NCI-H2171 treated with DMSO at 0.1 percent for 48 hours (cell line): ENCODE data around the gene HAUS8.
"Not testable (repeated sequence)": the region's sequence is repeated elsewhere in the genome, so short reads cannot be mapped to it uniquely, and the experiment has no call there.

Source experiments
- DNase-seq: peaks from one replicate; lab custom pipeline; 2025; lab: John Stamatoyannopoulos, UW

The HAUS8 gene, protein sequence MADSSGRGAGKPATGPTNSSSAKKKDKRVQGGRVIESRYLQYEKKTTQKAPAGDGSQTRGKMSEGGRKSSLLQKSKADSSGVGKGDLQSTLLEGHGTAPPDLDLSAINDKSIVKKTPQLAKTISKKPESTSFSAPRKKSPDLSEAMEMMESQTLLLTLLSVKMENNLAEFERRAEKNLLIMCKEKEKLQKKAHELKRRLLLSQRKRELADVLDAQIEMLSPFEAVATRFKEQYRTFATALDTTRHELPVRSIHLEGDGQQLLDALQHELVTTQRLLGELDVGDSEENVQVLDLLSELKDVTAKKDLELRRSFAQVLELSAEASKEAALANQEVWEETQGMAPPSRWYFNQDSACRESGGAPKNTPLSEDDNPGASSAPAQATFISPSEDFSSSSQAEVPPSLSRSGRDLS

DNA sequence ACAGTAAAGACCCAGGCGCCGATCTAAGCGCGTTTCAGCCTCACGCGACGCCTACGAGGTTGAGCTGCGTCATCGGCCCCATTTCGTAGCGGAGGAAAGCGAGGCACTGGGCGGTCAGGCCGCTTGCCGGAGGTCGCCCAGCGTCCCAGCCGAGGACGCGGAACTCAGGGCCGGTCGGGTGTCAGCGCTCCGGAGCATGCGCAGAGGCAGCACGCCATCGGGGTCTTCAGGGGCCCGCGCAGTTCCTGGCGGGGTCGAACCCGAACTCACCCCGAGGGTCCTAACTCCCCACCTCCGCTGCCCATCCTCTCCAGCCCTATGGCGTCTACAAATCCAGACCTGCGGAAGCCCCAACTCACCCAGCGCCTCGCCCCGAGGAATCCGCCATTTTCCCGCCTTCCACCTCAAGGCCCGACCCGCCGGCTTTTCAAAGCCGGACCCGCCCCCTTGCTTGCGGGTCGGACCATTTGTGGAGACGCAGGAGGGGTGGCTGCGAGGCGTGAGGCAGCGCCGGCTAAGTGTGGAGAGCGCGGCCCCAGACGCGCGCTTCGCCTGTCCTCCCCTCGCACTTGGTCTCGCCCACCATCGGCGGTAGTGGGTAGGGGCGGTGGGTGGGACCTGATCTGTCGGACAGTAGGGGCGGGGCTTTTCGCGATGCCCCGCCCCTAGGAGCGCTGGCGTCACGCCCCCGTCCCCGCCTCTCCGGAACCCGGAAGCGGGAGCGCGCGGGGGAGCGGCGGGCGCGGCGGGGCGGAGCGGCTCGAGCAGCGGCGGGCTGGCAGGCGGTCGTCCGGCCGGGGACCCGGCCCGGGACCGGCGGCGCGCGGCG, at the start of gene HAUS8, which contains the start of gene MYO9B:
HAUS8 (minus strand) TSS at position 418 of the 829 bp plus-strand sequence; CDS start at position 388, 30 bp downstream.
MYO9B (plus strand) TSS at position 743 of the 829 bp plus-strand sequence. CDS start 25,941 bp downstream, outside the sequence.
- DNase-seq = peak; percentile 97

DNA sequence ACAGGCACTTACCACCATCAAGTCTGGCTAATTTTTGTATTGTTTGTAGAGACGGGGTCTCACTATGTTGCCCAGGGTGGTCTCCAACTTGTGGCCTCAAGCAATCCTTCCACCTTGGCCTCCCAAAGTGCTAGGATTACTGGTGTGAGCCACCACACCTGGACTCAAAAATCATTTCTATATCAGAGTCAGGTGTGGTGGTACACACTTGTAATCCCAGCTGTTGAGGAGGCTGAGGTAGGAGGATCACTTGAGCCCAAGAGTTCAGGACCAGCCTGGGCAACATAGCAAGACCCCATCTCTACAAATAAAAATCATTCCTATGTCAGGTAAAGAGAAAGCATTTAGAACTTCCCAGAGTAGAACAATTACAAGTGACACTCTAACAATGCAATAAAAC, 48.8 kb upstream of the HAUS8 start:
- DNase-seq = no peak

DNA sequence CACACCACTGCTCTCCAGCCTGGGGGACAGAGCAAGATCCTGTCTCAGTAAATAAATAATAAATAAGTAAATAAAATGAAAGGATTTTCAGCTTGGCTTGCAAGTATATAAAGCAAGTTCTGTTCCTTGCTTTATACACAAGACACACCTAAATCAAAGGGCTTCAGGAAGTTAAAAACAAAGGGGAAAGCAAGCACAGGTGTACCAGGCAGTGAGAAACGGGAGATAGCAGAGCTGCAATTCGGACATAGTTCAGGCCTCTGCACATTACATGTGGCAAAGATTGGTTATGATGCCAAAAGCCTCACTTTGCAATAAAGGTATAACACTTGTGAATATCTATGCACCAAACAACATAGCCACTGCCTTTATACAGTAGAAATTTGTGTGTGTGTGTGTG, 47.8 kb upstream of the HAUS8 start:
- DNase-seq = no peak

DNA sequence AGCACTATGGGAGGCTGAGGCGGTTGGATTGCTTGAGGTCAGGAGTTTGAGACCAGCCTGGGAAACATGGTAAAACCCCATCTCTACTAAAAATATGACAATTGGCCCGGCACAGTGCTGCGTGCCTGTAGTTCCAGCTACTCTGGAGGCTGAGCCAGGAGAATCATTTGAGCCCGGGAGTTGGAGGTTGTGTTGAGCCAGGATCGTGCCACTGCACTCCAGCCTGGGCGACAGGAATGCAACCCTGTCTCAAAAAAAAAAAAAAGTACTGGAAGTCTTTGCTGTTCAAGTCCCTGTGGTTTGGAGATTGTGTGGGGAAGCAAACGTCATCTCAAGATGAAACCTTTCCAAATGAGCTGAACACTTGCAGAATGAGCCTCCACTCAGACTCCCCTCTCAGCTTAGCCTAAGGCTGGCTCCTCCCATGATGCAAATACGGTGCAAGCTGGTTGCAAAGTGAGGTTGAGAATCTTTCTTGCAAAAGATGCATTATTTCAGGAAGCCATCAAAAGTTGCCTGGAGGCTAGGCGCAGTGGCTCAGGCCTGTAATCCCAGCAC, 46.6 kb upstream of the HAUS8 start:
- DNase-seq = no peak

DNA sequence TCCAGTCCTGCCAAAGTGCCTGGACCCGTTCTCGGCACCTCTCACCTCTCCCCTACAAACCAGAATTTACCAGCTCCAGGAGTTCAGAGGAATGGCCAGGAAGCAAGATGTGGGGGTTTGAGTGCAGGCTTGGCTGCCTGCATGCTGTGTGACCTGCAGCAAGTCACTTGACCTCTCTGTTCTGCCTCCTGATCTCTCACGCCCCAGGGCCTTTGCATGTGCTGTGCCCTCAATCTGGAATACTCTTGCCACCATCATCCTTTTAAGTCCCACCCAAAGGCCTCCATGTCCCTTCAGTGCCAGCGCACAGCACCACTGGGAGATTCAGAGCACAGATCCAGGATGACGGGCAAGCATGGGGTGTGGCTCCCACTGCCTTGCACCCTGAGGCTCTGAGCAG, 43.7 kb upstream of the HAUS8 start:
- DNase-seq = no peak

DNA sequence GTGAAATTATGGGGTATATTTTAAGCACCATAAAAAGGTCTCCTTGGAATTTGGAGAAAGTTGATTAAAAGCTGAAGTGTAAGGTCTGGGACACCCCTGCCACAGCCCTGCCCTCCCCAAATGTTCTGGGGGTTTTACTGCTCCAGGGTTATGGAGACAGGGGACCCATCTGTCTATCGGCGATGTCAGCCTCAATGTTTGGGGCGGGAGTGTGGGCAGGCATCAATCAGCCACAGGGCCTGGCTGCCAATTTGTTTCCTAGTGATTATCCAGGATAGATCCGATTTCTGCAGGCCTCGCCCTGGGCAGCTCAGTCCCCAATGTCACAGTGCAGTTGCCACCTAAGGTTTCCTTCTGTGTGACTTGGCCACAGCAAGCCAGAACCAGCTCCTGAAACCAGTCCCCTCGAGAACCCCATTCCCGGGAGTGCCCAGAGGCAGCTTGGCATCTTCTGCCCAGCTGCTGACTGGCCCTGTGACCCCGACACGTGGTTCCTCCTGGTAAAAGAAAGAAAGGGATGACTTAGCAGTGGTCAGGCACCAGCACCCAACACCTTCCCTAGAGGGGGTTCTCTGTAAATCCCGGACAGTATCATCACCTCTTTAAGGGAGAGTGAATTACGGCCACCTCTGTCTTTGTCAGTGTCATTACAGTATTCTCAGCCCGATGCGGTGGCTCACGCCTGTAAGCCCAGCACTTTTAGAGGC, 41.9 kb upstream of the HAUS8 start:
- DNase-seq = no peak

DNA sequence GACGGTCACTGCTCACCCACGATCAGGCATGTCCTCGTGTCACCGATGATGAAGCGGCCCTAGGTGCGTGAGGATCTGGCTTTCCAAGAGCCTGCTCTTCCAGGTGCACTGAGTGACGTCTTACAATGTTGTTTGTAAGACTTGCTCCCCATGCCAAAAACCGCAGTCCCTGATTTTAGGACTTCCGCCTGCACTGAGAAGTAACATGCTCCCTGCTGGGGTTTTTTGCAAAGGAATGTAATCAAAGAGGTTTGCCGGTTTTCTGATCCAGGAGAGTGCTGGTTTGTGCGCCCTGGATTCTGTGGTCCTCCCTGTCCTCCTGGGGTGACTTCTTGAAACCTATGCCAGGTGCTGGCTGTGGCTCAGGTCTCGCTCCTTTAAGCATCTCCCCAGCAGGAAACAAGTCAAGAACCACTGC, 39.2 kb upstream of the HAUS8 start:
- DNase-seq = no peak

DNA sequence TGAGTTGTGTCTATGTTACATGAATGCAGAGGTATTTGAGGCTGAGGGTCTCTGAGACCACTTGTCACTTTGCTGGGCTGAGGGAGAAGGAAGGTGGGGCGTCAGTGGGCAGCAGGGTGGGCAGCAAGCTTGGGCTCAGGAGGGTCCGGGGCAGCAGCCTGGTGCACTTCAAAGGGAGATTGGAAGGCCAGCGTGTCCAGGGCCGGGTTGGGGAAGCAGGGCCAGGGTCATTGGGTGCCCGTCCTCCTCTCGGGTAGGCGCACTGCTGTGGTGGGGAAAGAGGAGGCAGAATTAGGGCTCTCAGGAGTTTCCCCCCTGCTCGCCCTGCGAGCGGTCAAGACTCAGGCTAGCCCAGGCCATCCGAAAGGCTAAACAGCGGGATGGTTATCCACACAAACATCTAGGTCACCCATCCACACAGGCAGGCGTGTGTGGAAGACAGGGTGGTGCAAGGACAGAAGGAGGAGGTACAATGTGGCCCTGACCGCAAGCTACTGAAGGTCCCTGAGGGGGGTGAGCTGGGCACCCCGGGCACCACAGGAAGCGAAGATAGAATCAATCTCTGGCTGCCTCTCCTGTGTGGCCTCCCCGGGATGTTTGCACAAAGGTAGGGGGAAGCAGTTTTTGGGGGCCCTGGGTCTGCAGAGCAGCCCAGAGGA, 38.0 kb upstream of the HAUS8 start:
- DNase-seq = no peak

DNA sequence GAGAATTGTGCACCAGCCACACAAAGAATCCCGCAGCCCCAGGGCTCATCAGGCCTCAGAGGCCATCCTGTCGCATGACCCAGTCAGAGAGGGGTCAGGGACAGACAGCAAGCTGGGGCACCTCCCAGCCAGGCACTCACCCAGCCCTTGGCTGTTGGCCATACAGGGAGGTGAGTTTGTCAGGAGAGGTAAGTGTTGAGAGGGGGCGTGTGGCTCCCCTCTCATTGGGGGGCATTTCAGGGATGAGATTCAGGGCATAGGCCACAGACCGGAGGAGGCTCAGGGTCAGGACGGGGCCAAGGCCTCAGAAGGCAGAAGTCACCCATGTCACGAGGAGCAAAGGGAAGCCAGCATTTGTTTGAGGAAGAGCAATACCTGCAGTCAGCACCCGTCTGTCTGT, 37.4 kb upstream of the HAUS8 start:
- DNase-seq = no peak

DNA sequence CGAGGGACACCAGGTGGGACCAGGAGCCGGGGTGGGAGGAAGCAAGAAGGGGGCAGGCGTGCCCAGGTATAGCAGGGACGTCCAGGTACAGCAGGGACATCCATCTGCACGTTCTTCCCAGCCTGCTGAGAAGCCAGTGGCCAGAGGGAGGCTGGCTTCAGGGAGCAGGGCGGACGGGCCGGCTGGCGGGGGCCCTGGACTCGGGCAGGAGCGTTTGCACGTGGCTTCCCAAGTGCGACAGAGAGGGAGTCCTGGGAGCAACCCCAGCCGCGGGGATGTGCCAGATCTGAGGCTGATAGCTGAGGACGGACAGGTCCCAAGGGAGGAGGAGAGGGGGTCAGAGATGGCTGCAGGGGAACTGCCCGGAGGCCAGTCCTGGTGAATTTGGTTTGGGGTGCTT, 37.0 kb upstream of the HAUS8 start:
- DNase-seq = no peak

DNA sequence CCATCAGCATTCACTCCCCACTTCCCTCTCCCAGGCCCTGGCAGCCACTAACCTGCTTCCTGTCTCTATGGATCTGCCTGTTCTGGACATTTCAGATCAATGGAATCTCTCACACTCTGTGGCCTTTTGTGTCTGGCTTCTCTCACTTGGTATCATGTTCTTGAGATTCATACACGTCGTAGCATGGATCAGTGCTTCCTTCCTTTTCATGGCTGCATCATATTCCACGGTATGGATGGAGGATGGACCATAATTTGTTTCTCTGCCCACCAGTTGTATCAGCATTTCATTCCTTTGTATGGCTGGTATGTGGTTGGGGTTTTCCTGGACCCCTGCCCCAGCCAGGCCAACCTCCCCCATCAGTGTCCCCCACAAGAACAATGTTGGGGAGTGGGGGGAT, 36.5 kb upstream of the HAUS8 start:
- no peak for DNase-seq

DNA sequence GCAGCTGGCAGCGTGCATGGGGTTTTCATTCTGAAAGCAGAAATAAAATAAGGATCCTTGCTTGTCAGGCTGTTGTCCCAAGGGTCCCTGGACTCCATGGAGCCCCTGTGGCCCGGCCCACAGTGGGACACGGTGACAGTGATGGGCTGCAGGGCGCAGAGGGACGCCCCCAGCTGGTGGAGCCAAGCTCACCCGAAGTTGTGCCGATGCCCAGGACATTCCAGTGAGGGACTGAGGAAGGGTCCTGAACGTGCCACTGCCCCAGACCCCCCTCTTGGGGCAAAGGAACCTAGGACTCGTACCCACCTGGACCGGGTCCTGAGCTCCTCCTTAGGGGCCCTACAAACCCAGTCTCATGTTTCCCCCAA, 35.3 kb upstream of the HAUS8 start:
- DNase-seq = no peak

DNA sequence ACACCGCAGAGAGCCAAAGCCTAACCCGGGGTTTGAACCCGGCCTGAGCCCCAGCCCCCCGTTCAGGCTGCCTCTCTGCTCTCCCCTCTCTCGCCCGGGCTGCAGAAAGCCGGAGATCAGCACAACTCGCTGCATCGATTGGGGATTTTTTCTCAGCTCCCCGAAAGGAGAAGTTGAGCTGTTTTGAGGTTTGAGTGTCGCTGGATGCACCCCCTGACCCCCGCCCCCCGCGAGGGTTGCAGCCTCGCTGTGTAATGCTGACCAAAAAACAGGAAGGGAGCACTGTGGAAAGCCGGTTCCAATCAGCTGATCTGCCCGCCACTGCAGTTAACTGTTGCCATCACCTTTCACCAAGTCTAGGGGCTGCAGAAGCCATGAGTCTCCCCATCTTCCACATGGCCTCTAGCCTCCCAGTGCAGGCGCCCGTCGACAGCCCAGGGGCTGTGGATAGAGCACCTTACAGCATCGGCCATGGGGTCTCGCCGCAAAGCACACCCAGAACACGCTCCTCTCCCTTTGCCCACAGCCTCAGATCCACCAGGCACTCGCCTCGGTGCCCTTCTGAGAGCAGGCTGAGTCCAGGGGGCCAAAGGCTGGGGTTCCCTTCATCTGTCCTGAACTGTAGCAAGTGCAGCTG, 34.8 kb upstream of the HAUS8 start:
- DNase-seq = no peak

DNA sequence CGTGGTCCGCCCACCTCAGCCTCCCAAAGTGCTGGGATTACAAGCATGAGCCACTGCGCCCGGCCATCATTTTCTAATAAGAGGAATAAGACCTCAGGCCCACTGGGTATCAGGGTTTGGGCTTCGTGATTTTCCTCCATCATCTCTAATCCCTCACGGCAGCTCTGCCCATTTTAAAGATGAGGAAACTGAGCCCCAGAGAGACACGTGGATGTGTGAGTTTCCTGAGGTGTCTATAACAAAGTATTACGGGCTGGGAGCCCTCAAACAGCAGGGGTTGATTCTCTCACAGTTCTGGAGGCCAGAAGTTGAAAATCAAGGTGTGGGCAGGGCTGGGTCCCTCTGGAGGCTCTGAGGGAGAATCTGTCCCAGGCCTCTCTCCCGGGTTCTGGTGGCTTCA, 34.0 kb upstream of the HAUS8 start:
- DNase-seq = no peak

DNA sequence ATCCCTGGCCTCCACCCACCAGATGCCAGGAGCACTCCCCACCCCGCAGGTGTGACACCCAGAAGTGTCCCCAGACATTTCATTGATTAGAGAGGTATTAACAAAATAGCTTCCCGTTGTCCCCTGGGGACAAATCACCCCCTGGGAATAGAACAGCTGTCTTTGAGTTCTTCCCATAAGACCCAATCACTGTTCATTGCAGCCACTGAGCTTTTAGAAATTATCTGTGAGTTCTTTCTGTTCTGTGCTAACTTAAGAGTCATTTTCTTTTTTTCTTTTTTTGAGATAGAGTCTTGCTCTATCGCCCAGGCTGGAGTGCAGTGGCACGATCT, 33.2 kb upstream of the HAUS8 start:
- DNase-seq = no peak

DNA sequence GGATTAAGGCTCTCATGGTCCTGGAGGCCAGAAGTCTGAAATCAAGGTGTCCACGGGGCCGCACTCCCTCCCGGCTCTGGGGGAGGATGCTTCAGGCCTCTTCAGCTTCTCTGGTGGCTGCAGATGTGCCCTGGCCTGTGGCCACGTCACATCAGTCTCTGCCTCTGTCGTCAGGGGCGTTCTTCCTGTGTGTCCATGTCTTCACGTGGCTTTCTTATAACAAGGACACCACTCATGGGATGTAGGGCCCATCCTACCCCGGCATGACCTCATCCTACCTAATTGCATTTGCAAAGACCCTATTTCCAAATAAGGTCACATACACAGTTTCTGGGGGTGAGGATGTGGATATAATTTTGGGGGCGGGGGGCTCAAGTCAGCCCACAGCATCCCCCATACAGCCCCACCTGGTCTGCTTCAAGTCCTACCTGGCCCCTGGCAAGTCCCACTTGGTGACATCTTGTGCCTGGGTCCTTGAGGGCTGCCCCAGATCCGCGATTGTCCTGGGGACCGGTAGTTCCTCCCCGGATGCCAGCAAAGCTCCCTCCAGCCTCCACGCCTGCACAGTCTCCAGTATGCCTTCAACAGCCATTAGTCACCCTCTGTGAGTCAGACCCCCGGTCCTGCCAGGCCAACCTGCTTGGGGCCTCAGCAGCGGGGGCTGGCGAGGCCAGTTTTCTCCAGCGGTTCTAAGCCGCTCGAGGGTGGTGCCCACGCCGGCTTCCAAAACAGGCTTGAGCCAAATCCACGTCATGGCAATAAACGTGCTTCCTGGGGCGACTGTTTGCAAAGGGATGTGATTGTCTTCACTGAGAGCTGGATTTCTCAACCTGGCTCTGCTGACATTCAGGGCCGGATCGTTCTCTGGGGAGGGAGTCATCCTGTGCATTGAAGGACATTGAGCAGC, 32.5 kb upstream of the HAUS8 start:
- no peak for DNase-seq

DNA sequence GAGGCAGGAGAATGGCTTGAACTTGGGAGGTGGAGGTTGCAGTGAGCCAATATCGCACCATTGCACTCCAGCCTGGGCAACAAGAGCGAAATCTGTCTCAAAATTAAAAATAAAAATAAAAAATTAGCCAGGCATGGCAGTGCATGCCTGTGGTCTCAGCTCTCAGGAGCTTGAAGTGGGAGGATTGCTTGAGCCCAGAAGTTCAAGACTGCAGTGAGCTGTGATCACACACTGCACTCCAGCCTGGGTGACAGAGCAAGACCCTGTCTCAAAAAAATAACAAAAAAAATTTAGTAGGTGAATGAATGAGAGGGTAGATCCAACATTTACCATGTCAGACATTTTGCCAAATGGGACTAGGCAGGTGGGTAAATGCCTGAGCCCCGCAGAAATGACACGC, 31.7 kb upstream of the HAUS8 start:
- not testable (repeated sequence) for DNase-seq

DNA sequence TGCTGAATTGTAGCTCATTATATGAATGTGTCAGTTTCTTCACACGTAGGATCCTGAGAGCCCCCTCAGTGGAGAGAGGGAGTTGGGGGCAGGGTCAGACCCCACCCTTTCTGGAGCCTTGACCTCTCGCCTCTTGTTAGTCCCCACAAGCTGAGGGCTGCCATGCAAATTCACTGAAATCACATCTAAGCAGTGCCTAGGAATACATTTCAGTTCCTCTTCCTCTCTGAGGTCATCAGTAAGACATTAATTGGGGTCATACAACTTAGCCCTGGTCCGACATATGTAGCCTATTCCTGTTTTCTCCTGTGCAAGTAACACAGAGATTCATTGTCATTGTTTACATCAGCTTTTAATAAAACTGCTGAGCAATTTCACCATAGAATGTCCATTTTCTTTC, 30.3 kb upstream of the HAUS8 start:
- no peak for DNase-seq

DNA sequence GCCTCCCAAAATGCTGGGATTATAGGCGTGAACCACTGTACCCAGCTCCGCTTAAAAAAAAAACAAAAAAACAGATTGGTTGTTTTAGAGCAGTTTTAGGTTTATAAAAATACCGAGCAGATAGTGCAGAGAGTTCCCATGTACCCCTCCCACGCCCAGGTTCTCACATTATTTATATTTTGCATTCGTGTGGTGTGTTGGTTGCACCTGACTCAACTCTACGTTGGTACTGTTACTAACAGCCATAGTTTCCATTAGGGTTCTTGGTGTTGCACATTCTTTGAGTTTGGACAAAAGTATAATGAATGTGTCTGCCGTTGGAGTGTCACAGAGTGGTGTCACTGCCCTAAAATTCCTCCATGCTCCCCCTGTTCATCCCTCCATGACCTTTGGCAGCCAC, 29.4 kb upstream of the HAUS8 start:
- DNase-seq = no peak

DNA sequence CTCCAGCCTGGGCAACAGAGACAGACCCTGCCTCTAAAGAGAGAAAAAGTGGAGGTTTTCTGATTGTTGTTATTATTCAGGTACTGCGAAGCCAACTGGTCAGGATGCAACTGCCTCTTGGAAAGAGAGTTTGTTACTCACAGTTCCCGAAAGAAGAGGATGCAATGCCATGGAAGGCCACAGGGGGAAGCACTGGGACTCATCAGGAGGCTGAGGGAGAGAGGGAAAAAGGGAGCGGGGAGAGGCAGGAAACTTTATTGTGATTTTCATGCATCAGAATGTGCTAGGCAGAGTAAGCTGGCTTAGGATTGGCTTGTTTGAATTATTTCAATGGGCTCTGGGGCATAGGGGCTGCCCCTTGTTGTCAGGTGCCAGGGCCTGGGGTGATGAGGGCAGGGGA, 27.9 kb upstream of the HAUS8 start:
- DNase-seq = no peak
